B cell (primary cell): ENCODE measurements around the gene CEP68.

Source experiments
- CTCF ChIP-seq: fragments of 200-600 bp; IDR thresholded peaks from one replicate; pipeline ENCODE4 v1.8.0; 2022; ENCODE audit warnings: antibody characterized with exemption, mild to moderate bottlenecking
- EZH2 ChIP-seq: IDR thresholded peaks from 2 replicates; pipeline ENCODE4 v1.6.1; 2012; ENCODE audit warnings: borderline replicate concordance, low read depth, mild to moderate bottlenecking, moderate library complexity, low read length; ENCODE audit not compliant: insufficient read depth, poor library complexity, severe bottlenecking

DNA sequence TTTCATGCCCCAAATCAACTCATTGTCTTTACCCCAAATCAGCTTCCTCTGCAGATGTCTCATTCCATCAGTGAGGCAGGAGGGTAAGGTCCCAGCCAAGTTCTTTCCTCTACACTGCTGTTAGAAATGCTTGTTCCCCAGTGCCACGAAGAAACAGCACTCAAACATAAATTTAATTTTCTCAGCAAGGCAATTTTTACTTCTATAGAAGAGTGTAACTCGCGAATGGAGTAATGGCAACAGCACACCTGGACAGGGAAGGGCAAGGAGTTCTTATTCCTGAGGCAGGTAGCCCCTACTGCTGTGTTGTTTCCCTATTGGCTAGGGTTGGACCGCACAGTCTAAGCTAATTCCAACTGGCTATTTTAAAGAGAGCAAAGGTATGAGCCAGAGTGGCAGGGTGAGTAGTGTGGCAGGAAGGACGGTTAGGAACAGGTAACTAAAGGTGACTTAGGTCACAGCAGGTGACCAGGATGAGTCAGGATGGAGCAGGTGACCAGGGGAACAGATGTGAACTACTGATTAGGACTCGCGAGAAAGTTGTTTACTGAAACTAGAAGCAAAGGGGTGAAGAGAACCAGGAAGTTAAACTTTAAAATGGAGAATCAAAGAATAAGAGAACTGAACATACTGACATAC lies 12.0 kb upstream of the CEP68 start:
- TF ChIP-seq CTCF (no peak), EZH2 (no peak)
